A673 (cell line): ENCODE measurements around the gene BRD4. TPM values are rescaled to one million over a fixed set of nuclear protein-coding genes. Genes with fewer than 3 reads are reported as not detected.

Experiments used
- BruUV-seq: library from RNA; stranded (reverse); fragments of 400-500 nt; replicated peaks from 2 replicates; lab custom pipeline; 2021; lab: Mats Ljungman, UMichigan
- CTCF ChIA-PET: fragments of 300-600 bp; sonication (Branson Sonifier 250); formaldehyde crosslinking; loops from one replicate; lab custom pipeline; 2022; ENCODE audit warnings: antibody characterized with exemption; lab: Charles Lee
- POLR2A ChIA-PET: fragments of 300-600 bp; sonication (Branson Sonifier 250); formaldehyde crosslinking; loops from one replicate; lab custom pipeline; 2022; ENCODE audit warnings: antibody characterized with exemption; ENCODE audit not compliant: low non-redundant PET; lab: Charles Lee
- DNase-seq: peaks from one replicate; pipeline ENCODE4 v3.0.0-alpha.2; 2015; ENCODE audit warnings: low spot score
- H3K27ac ChIP-seq: fragments of 200-600 bp; sonication (generic); 2 replicates; pipeline ENCODE4 v1.5.1; 2016; ENCODE audit warnings: mixed run types, low read depth, mild to moderate bottlenecking, mixed read lengths, antibody characterized with exemption, low read length; ENCODE audit not compliant: poor library complexity, severe bottlenecking
- H3K27me3 ChIP-seq: fragments of 200-600 bp; sonication (generic); replicated peaks from 2 replicates; pipeline ENCODE4 v1.6.1; 2017; ENCODE audit warnings: mixed run types, low read depth, mild to moderate bottlenecking, mixed read lengths, antibody characterized with exemption, low read length; ENCODE audit not compliant: insufficient read depth, poor library complexity
- H3K36me3 ChIP-seq: fragments of 200-600 bp; sonication (generic); 2 replicates; pipeline ENCODE4 v1.6.1; 2016; ENCODE audit warnings: mixed run types, mild to moderate bottlenecking, mixed read lengths, antibody characterized with exemption, low read length; ENCODE audit not compliant: insufficient read depth, poor library complexity, severe bottlenecking
- H3K4me1 ChIP-seq: fragments of 200-600 bp; sonication (generic); 2 replicates; pipeline ENCODE4 v1.6.1; 2017; ENCODE audit warnings: mixed run types, mild to moderate bottlenecking, mixed read lengths, antibody characterized with exemption, low read length; ENCODE audit not compliant: insufficient read depth, poor library complexity, severe bottlenecking
- H3K4me3 ChIP-seq: fragments of 200-600 bp; sonication (generic); 2 replicates; pipeline ENCODE4 v1.5.1; 2016; ENCODE audit warnings: low read depth, mixed run types, mild to moderate bottlenecking, mixed read lengths, low read length; ENCODE audit not compliant: poor library complexity, severe bottlenecking
- H3K9me3 ChIP-seq: fragments of 200-600 bp; sonication (generic); 2 replicates; pipeline ENCODE4 v1.6.1; 2016; ENCODE audit warnings: mixed run types, low read depth, mild to moderate bottlenecking, mixed read lengths, antibody characterized with exemption, low read length; ENCODE audit not compliant: poor library complexity, severe bottlenecking
- EZH2 ChIP-seq: fragments of 200-600 bp; sonication (generic); IDR thresholded peaks from 2 replicates; pipeline ENCODE4 v1.6.1; 2017; ENCODE audit warnings: borderline replicate concordance, low read depth, mild to moderate bottlenecking, mixed read lengths, antibody characterized with exemption, low read length; ENCODE audit not compliant: poor library complexity, severe bottlenecking
- intact Hi-C: fragments of 100-400 bp; cut with micrococcal nuclease; formaldehyde crosslinking; loops from one replicate; pipeline ENCODE4 v1.10.0; 2022; ENCODE audit not compliant: unreplicated experiment
- total RNA-seq: library from RNA; stranded (reverse); gene quantifications from 2 replicates; pipeline ENCODE4 v1.2.3, GENCODE V29; 2021
- TF ChIP-seq, protein P1 (sequence below): fragments of 300-800, 200-600 bp; sonication (generic); conservative IDR thresholded peaks from 2 replicates; pipeline ENCODE4 v1.5.1; 2017; ENCODE audit warnings: low read depth, mild to moderate bottlenecking, antibody characterized with exemption, low read length, moderate library complexity, mixed read lengths

The BRD4 gene
- total RNA-seq, 1 experiment from 2014 or later: 174 TPM

- no peak for TF ChIP-seq EZH2
- TF ChIP-seq, protein P1, sequence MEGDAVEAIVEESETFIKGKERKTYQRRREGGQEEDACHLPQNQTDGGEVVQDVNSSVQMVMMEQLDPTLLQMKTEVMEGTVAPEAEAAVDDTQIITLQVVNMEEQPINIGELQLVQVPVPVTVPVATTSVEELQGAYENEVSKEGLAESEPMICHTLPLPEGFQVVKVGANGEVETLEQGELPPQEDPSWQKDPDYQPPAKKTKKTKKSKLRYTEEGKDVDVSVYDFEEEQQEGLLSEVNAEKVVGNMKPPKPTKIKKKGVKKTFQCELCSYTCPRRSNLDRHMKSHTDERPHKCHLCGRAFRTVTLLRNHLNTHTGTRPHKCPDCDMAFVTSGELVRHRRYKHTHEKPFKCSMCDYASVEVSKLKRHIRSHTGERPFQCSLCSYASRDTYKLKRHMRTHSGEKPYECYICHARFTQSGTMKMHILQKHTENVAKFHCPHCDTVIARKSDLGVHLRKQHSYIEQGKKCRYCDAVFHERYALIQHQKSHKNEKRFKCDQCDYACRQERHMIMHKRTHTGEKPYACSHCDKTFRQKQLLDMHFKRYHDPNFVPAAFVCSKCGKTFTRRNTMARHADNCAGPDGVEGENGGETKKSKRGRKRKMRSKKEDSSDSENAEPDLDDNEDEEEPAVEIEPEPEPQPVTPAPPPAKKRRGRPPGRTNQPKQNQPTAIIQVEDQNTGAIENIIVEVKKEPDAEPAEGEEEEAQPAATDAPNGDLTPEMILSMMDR: no peak
- no TSS peak for BruUV-seq
- intact Hi-C loops: loop anchor here (10.0 kb wide), 1 partner anchor 149 kb away; the partner anchor contains the start of gene AKAP8L
- Histone ChIP-seq H3K27me3 (no peaks in the 10 kb centered on the region), H3K27ac (peak overlapping the region; percentile 53), H3K4me3 (no peak overlapping the region), H3K4me1 (no peaks in the 10 kb centered on the region), H3K9me3 (no peaks in the 10 kb centered on the region), H3K36me3 (peaks cover 80% of the 10 kb centered on the region)
- DNase-seq: no peak
- ChIA-PET POLR2A (no interaction called here), CTCF (interaction anchor here (0.6 kb wide), 1 partner anchor 75 kb away, joined by 3 read pairs; no protein-coding TSS in a partner anchor)
These were observed 67.0 kb downstream of the BRD4 start for GRCh38 chr19:15265214-15265849.

- Histone ChIP-seq H3K27me3 (no peaks in the 10 kb centered on the region), H3K27ac (peak overlapping the region; percentile 23), H3K4me1 (no peaks in the 10 kb centered on the region), H3K4me3 (no peak overlapping the region), H3K9me3 (no peaks in the 10 kb centered on the region), H3K36me3 (peaks cover 83% of the 10 kb centered on the region)
- ChIA-PET POLR2A (no interaction called here), CTCF (no interaction called here)
- TF ChIP-seq EZH2: no peak
- TF ChIP-seq, protein P1: no peak
- no TSS peak for BruUV-seq
- no peak for DNase-seq
- intact Hi-C loops: loop anchor here (1.0 to 10.0 kb wide), 3 partner anchors 62 to 291 kb away; partner anchors contain the start of gene AKAP8L
These were observed 67.5 kb downstream of the BRD4 start for GRCh38 chr19:15264933-15265206.

- Histone ChIP-seq H3K27me3 (no peaks in the 10 kb centered on the region), H3K4me3 (no peak overlapping the region), H3K27ac (peak overlapping the region; percentile 23), H3K9me3 (no peaks in the 10 kb centered on the region), H3K4me1 (no peaks in the 10 kb centered on the region), H3K36me3 (peaks cover 85% of the 10 kb centered on the region)
- intact Hi-C loops: loop anchor here (1.0 to 10.0 kb wide), 3 partner anchors 63 to 292 kb away; partner anchors contain the start of gene AKAP8L
- POLR2A ChIA-PET: no interaction called here
- TF ChIP-seq EZH2: no peak
- TF ChIP-seq, protein P1: peak; percentile 93
- peak; percentile 80 for DNase-seq
- CTCF ChIA-PET: interaction anchor here (0.5 kb wide), 2 partner anchors 32 to 290 kb away, joined by 3 to 5 read pairs; no protein-coding TSS in a partner anchor
- BruUV-seq: TSS peak; percentile 28
These were observed 68.0 kb downstream of the BRD4 start for GRCh38 chr19:15264061-15264932.
